HG03439 (cell line): Measurements from ENCODE around the gene ANAPC16.
"Not testable (repeated sequence)": the region's sequence is repeated elsewhere in the genome, so short reads cannot be mapped to it uniquely, and the experiment has no call there.

ENCODE experiments used
- ATAC-seq: cut with Tn5 transposase; IDR thresholded peaks from one replicate; pipeline ENCODE4 v1.9.1; 2021; ENCODE audit warnings: mild to moderate bottlenecking, moderate library complexity; ENCODE audit not compliant: unreplicated experiment

Gene ANAPC16

GRCh38 chr10:72215611-72216549, at the start of gene ANAPC16, which contains the start of gene ASCC1:
Gene ANAPC16, plus strand, starts transcription at chr10:72216012. Its CDS starts 7,903 bp downstream, at chr10:72223915.
Gene ASCC1, minus strand, starts transcription at chr10:72216276. Its CDS starts 2,978 bp downstream, at chr10:72213298.
- ATAC-seq, result peak; percentile 75

GRCh38 chr10:72167118-72167517, 48.7 kb upstream of the ANAPC16 start:
- no peak for ATAC-seq

GRCh38 chr10:72170263-72170662, 45.5 kb upstream of the ANAPC16 start:
- ATAC-seq, result no peak

GRCh38 chr10:72170733-72171132, 45.1 kb upstream of the ANAPC16 start:
- no peak for ATAC-seq

DNA sequence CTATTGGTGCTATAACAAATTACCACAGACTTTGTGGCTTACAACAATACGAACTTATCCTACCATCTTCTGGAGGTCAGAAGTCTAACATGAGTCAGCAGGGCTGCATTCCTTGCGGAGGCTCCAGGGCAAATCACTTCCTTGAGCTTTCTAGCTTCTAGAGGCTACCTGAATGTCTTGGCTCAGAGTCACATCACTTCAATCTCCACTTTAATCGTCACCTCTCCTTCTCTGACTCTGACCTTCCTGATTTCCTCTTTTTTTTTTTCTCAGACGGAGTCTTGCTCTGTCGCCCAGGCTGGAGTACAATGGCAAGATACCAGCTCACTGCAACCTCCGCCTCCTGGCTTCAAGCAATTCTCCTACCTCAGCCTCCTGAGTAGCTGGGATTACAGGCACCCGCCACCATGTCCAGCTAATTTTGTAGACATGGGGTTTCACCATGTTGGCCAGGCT, 44.6 kb upstream of the ANAPC16 start:
- ATAC-seq, result no peak

GRCh38 chr10:72173262-72173618, 42.6 kb upstream of the ANAPC16 start:
- ATAC-seq, result no peak

- ATAC-seq, result peak; percentile 46
These were observed 42.1 kb upstream of the ANAPC16 start for GRCh38 chr10:72173619-72174296.

DNA sequence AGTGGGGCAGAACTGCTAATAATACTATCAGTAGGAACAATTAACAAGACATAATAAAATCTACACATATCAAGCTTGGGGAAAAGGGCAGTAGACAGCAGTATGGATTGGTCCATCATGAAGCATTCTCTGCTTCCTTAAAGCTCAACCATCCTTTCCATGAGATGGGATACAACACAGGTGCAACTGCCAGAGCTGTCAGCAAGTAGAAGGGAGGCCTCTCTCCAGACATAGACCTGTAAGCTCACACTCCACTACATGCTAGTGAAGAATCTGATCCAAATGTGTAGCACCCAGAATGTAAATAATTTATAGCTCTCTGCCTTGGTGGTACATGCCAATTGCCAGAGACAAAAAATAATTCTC, 41.5 kb upstream of the ANAPC16 start:
- no peak for ATAC-seq

GRCh38 chr10:72175149-72175548, 40.7 kb upstream of the ANAPC16 start:
- ATAC-seq, result no peak

GRCh38 chr10:72176701-72177100, 39.1 kb upstream of the ANAPC16 start:
- no peak for ATAC-seq

GRCh38 chr10:72177454-72177853, 38.4 kb upstream of the ANAPC16 start:
- ATAC-seq, result no peak

DNA sequence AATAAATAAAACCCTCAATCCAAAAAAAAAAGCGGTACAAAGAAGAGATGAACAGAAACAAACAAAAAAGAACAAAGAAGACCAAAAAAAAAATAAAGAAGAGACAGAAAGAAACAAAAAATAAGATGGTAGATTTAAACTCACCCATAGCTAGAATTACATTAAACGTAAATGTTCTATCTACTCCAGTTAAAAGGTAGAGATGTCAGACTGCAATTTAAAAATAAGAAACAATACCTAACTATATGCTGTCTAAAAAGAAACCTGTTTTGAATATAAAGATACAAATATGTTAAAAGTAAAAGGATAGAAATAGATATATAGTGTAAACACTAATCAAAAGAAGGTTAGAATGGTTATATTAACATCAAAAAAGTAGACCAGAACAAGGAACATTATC, 31.7 kb upstream of the ANAPC16 start:
- no peak for ATAC-seq

DNA sequence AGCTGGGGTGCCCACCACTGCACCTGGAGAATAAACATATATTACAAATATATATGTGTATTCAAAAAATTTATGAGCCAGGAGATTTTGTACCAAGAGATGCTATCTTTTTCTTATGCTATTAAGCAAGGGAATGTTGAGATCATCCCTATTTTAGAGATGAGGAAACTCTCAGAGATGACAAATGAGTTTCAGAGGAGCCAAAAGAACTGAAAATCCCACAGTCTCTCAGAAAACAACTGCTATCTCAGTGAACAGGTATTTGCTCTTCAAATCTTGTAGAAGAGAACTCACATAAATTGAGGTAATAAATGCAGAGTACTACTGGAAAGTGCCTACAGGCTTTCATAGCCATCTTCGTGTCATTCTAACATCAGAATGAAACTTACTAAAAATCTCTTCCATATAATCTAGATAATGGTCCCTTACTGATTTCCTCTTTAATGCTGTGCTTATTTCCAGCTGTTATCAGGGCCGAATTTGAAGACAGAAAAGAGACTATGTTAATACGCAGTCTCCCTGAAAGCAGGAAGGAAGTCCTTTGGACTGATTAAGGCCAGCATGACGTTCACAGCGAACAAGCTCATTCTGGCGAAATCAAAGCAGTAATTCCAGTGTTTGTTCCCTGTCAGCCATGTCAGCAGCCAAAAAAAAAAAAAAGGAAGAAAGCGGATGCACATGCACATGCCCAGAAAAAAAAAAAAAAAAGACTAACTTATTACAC, 29.4 kb upstream of the ANAPC16 start:
- ATAC-seq, result no peak

DNA sequence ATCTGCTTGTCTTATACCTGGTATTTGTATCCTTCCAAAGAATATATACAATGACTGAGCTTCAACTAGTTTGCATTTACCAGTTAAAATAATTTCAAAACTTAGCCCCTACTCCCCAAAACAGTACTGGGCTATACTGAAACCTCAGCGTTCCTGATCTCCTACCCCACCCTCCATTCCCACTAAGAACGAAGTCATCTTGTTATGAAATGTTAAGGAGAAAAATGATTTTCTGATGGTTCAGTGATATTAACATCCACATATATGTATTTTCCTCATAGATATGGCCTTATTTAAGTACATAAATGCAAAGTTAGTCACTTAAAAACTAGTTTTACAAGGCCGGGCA, 28.9 kb upstream of the ANAPC16 start:
- ATAC-seq, result no peak

DNA sequence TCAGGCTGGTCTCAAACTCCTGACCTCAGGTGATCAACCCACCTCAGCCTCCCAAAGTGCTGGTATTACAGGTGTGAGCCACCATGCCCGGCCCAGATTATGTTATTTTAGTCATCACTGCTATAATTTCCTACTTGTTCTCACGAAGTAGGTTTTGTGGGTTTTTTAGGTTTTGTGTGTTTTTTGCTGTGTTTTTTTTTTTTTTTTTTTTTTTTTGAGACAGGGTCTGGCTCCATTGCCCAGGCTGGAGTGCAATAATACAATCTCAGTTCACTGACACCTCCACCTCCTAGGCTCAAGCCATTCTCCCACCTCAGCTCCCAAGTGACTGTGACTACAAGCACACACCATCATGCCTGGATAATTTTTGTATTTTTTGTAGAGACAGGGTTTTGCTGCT, 20.9 kb upstream of the ANAPC16 start:
- ATAC-seq, result no peak

- no peak for ATAC-seq
These were observed 14.9 kb upstream of the ANAPC16 start for GRCh38 chr10:72200883-72201282.

- no peak for ATAC-seq
These were observed 14.5 kb upstream of the ANAPC16 start for GRCh38 chr10:72201293-72201692.

DNA sequence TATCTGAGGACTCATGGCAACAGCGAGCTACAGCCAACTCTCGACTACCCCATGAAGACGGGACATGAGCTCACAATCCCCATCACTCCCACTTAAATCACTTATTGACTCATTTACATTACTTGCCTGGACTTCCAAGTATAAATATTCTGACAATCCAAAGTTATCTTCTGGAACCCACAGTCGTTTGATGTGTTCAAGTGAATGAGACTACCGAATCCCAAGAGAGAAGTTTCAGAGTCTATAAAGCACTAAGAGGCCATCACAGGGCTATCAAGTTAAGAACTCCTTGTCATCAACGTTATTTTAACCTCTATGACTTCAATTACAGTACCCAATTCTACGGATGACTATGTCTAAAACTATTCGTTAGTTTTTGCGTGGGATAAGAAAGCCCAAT, 11.5 kb upstream of the ANAPC16 start:
- no peak for ATAC-seq

GRCh38 chr10:72204724-72205123, 11.1 kb upstream of the ANAPC16 start:
- ATAC-seq, result no peak

- no peak for ATAC-seq
These were observed 9.1 kb upstream of the ANAPC16 start for GRCh38 chr10:72206511-72207229.

DNA sequence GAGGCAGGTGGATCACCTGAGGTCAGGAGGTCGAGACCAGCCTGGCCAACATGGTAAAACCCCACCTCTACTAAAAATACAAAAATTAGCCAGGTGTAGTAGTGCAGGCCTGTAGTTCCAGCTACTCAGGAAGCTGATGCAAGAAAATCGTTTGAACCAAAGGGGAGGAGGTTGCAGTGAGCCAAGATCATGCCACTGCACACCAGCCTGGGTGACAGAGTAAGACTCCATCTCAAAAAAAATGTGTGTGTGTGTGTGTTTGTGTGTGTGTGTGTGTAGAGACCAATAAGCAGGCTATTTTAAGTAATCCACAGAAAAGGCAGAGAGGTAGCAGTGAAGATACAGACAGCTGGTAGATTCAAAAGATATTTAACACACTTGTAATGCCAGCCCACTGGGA, 7.3 kb upstream of the ANAPC16 start:
- ATAC-seq, result not testable (repeated sequence)
